GM12874 (cell line): ENCODE measurements around the gene GGNBP2.

ENCODE experiments used
- CTCF ChIP-seq: IDR thresholded peaks from 2 replicates; pipeline ENCODE4 v1.5.1; 2011; ENCODE audit warnings: low read depth, mild to moderate bottlenecking, control low read depth, low read length, moderate library complexity; ENCODE audit not compliant: insufficient read depth

Gene GGNBP2

GRCh38 chr17:36578671-36579070, 34.0 kb downstream of the GGNBP2 start:
- TF ChIP-seq CTCF, result no peak

GRCh38 chr17:36583787-36584186, 39.1 kb downstream of the GGNBP2 start:
- no peak for TF ChIP-seq CTCF

DNA sequence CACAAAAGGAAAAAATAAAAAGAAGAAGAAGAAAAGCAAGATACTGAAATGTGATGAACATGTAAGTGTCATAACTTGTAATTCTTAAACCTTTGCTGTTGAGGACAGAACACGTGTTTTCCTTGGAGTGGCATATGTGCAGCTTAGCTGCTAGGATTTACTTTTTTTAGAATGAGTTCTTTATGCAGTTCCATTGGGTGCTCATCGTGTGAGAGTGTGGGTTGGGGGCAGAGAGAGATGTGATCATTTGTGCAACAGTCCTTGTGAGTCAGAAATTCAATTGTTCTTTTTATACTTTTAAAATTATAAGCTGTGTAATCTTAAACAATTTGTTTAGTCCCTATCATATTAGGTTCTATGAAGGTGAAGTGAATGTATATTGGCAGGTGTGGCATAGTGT, 41.4 kb downstream of the GGNBP2 start:
- TF ChIP-seq CTCF, result no peak

- no peak for TF ChIP-seq CTCF
Measured at GRCh38 chr17:36590082-36590481, 45.4 kb downstream of the GGNBP2 start.

DNA sequence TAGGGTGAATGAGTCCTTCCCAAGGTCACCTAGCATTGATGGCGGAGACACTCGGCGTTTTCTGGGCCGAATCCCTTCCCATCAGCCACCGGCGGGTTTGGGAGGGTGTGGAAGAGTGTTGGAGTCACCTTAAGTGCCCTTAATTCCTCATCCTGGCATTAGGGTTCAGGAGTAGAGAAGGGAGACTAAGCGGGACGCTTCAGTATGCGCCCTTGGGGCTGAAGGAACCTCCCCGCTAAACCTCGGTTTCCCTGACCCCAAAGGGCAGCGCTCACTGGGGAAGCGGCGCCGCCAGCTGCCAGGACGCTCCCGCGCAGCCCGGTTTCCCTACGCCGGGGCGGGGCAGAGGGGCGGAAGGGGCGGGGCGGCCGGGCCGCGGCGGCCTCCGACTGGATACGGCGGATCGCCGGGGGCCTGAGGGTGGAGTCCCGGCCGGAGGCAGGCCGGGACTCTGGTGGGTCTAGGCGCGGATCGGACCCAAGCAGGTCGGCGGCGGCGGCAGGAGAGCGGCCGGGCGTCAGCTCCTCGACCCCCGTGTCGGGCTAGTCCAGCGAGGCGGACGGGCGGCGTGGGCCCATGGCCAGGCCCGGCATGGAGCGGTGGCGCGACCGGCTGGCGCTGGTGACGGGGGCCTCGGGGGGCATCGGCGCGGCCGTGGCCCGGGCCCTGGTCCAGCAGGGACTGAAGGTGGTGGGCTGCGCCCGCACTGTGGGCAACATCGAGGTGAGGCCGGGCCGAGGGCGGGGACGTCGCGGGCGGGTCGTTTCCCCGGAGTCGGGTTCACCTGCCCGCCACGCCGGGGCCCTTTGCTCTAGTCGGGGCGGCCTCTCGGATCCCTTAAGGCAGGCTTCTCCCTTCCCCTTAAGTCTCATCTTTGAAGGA, 47.0 kb downstream of the GGNBP2 start, which contains the start of gene DHRS11:
Gene DHRS11, plus strand, starts transcription at position 446 of the 882 bp plus-strand sequence. Its CDS starts 131 bp downstream, at position 577.
- TF ChIP-seq CTCF, result no peak

DNA sequence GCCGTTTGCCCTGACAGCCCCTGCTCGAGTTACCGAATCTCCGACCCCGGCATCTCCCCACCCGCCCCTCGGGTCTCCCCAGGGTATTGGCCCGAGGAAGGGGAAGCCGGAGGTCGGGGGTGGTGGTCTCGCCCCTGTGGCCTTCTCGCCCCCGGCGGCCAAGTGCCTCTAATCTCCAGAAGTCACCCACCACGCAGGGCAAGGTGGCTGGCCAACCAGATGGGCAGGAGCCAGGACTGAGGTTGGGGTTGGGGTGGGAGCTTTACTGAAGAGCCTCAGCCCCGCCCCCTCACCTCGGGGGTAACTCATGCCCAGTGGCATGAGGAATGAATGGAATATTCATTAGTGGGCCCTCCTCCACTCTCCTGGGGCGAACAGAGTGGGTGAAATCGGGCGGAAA, 47.6 kb downstream of the GGNBP2 start:
- no peak for TF ChIP-seq CTCF

DNA sequence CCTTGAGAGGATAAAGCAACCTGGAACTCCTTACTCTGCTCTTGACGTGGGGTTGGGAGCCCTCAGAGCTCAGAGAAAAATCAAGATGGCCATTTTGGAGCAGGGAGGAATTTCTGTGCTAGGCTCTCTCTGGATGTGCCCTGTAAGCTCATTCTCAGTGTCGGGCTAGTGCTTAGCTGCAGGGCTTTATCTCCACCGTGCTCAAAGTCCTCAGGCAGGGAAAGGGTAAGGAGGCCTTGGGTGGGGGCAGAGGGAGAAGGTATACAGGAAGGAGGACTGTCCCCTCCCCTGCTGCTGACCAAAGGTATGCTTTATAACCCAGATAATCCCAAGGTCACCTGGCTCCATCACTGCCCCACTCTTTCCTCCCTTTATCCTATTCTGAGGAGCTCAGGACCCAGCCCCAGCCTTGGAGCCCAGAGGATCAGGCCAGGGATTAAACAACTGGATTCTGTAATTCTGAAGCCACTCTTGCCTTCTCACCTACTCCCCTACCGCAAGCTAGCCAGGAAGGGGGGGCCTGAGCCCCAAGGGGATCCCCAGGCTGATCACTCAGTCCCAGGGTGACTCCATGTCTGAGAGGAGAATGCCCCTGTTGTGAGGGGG, 48.1 kb downstream of the GGNBP2 start:
- TF ChIP-seq CTCF, result no peak
